ENCODE measurements around the gene TMEM233. TPM values are rescaled to one million over a fixed set of nuclear protein-coding genes. Genes with fewer than 3 reads are reported as not detected.
A peak's percentile ranks its signal among the peaks of the same experiment; 100 is the strongest.

TMEM233 gene
- polyA plus RNA-seq, 1 of the 3 experiments (the other 2 are of a cell fraction) = 2.6 TPM

- Histone ChIP-seq H4K20me1 (ENCODE audit: insufficient read depth) (no peaks in the 10 kb centered on the region), H3K36me3 (replicated peaks in 1 of 2; ENCODE audit: control insufficient read depth in 1 of 2, insufficient read depth in 2 of 2, low read length in 1 of 2) (peaks cover 12 to 39% of the 10 kb centered on the region in 2 experiments), H3K79me2 (ENCODE audit: insufficient read depth) (no peaks in the 10 kb centered on the region), H3K27ac (ENCODE audit: low read depth in 2 of 2, low read length in 1 of 2) (peak overlapping the region; percentile 41 to 76; a peak in 2 of 4 replicates), H3F3A (replicated peaks; ENCODE audit: insufficient read depth) (peaks cover 25% of the 10 kb centered on the region), H3K9ac (no peak overlapping the region), H3K4me2 (no peak overlapping the region), H3K27me3 (ENCODE audit: insufficient read depth) (no peaks in the 10 kb centered on the region), H3K4me3 (ENCODE audit: low read depth in 2 of 2, low read length in 1 of 2) (no peak overlapping the region), H2AFZ (ENCODE audit: low read depth) (no peak overlapping the region), H3K9me2 (no peaks in the 10 kb centered on the region), H3K4me1 (ENCODE audit: control insufficient read depth in 1 of 2, insufficient read depth in 2 of 2, low read depth in 1 of 2, low read length in 1 of 2) (no peaks in the 10 kb centered on the region; a peak in 1 of 4 replicates), H3K9me3 (no peaks in the 10 kb centered on the region)
- 92% methylated on average over 3 of the region's 3 CpGs for WGBS (ENCODE audit: low lambda C conversion rate)
- TF ChIP-seq TCF12 (IDR thresholded peaks at IDR 0.05) (no peak), USF2 (IDR thresholded peaks at IDR 0.05; ENCODE audit: borderline replicate concordance, low read depth, low read length) (no peak), POLR2AphosphoS5 (IDR thresholded peaks at IDR 0.05; ENCODE audit: low read depth, low read length) (no peak), CTCF (IDR thresholded peaks at IDR 0.05) (no peak), NFIC (IDR thresholded peaks at IDR 0.05; ENCODE audit: borderline replicate concordance) (no peak), RXRA (IDR thresholded peaks at IDR 0.05; ENCODE audit: borderline replicate concordance, low read depth) (no peak), SMC3 (IDR thresholded peaks at IDR 0.05; ENCODE audit: low read depth, low read length) (no peak), EZH2phosphoT487 (IDR thresholded peaks at IDR 0.05; ENCODE audit: borderline replicate concordance, low read depth) (no peak), RCOR1 (IDR thresholded peaks at IDR 0.05; ENCODE audit: low read length) (no peak), ZBTB33 (IDR thresholded peaks at IDR 0.05; ENCODE audit: borderline replicate concordance, low read depth) (no peak), TAF1 (IDR thresholded peaks at IDR 0.05; ENCODE audit: borderline replicate concordance, low read depth, low read length) (no peak), RAD21 (IDR thresholded peaks at IDR 0.05; ENCODE audit: low read length) (no peak), SIN3A (IDR thresholded peaks at IDR 0.05; ENCODE audit: borderline replicate concordance, low read depth, low read length) (no peak), MAX (IDR thresholded peaks at IDR 0.05; ENCODE audit: low read depth) (no peak), FOSL2 (IDR thresholded peaks at IDR 0.05; ENCODE audit: borderline replicate concordance, low read depth) (no peak), ELF1 (IDR thresholded peaks at IDR 0.05) (no peak), RFX5 (IDR thresholded peaks at IDR 0.05; ENCODE audit: low read length) (no peak)
- CTCF ChIA-PET = interaction anchor here (2.8 kb wide), 1 partner anchor 16 kb away, joined by 15 read pairs; the partner anchor contains the start of gene PRKAB1
- no peak for DNase-seq
- POLR2A ChIA-PET = no interaction called here
Measured at GRCh38 chr12:119683816-119684215, 90.2 kb downstream of the TMEM233 start.
